GM19238 (cell line): Measurements from ENCODE around the gene GZMB.
"Not testable (repeated sequence)": the region's sequence is repeated elsewhere in the genome, so short reads cannot be mapped to it uniquely, and the experiment has no call there.

ENCODE experiments used
- DNase-seq: peaks from one replicate; pipeline ENCODE4 v3.0.0; 2011; ENCODE audit warnings: low spot score; ENCODE audit not compliant: insufficient read length

GZMB gene

DNA sequence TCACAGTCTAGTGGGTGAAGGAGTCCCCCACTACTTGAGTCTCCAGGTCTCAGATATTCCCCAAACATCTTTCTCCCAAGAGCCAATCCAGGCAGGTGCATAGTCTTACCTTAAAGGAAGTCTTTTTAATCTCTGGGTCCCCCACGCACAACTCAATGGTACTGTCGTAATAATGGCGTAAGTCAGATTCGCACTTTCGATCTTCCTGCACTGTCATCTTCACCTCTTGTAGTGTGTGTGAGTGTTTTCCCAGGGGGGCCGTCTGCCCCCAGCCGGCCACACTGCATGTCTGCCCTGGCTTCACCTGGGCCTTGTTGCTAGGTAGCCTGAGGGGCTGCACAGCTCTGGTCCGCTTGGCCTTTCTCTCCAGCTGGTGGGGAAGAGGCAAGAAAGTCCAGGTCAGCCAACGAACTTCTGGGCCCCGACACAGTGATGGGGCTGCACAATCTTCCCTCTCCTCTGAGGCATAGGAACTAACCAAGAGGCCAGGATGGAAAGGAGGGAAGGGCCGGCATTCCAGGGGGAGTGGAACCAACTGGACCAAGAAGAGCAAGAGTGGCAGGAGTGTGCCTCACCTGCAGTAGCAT, 2.1 kb downstream of the GZMB start:
- DNase-seq: no peak

DNA sequence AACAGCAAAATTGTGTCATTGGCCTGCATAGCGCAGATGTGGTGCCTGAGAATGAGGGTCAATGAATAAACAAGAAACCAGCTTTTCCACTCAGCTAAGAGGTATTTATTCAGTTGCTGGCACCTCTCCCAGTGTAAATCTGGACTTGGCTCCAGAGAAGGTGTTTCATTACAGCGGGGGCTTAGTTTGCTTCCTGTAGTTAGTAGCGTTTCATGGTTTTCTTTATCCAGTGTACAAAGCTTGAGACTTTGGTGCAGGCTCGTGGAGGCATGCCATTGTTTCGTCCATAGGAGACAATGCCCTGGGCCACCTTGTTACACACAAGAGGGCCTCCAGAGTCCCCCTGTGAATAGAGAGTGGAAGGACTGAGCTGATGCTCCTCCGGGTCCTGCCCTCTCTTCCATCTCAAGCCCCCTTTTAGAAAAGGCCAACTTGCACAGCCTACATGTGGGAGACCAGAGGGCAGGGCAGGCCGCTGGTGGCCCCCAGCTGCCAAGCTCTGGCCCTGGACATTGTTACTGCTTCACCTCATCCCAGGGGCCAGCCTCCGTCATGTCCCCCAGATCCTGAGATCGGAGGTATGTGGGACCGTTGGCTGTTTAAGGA, 3.0 kb downstream of the GZMB start:
- DNase-seq: no peak

DNA sequence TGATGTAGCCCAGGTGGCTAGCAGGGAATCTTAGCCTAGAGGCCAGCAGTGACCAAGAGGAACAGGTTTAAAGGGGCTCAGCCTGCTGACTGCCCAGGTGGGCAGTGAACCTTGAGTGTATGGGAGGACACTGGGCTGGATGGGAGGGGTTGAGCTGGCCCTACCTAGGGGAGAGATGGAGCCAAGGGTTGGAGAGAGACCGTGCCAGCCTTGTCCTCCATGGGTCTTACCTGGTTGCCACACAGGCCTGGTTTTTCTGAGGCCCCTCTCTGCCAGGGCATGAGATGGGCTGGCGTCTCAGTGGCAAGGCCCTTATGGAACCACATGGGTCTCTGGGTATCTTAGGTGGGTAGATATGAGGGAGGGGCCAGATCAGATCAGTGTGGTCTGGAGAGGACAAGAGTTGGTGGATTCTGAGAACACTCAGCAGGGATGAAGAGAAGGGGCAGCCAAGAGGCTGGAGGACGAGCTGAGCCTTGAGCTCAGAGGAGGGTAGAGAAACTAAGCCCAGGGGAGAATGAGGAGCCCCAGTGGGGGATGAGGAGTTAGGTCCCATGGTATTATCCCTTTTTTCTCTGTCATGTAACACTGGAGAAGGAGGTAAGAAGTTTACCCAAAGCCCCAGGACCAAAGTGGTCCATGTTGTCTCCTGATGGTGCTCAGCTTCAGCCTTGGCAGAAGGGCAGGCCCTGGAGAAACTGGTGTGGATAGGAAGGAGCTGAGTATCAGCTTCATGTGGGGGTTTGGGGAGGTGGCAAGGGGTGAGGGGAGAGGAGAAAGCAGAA, 3.7 kb downstream of the GZMB start:
- no peak for DNase-seq

DNA sequence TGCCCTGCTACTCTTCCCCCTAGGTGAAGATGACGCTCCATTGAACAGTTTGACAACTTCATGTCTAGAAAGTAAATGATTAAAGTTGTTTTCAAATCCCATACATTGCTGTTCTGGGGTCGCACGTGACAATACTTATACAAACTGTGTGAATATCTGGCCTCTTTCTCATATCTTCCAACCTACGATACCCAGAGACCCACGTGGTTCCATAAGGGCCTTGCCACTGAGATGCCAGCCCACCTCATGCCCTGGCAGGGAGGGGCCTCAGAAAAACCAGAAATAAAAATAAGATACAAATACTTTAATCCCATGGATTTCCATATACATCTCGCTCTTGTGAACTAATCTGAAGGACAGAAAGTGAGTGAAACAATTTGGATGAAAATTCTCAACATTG, 4.5 kb downstream of the GZMB start:
- no peak for DNase-seq

DNA sequence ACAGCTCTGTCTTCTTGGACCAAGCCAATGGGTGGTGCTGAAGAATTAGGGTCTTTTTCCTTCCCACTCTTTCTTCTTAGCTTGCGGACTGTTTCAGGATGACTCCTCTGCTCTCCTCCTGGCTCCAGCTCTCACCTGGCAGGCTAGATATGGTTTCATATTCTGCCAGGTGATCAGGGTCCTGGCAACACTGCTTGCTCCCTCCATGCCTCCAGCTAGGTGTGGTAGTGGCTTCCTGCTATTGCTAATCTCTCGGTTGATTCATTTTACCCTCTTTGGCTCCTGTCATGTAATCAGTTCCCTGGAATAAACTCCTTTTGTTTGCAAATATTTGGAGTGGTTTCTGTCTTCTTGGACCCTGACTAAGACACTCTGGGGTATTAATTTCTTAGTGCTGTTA, 20.2 kb downstream of the GZMB start:
- no peak for DNase-seq

DNA sequence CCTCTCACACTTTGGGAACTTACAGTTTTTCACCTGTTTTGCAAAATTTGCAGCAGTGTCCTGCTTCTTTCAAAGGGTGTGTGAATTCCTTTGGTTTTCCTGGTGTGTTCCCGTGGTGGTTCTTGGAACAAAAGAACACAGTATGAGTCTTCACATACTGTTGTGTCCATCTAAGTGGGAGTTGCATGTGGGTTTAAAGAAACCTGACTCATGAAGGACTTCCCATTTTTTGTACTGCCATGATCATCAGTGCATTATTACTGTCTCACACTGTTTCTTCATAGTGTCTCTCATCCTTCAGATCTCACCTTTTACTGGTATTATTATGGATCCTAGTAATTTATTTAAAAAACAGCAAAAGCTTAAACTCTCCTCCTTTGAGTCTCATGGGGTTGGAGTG, 20.7 kb downstream of the GZMB start:
- DNase-seq: no peak

DNA sequence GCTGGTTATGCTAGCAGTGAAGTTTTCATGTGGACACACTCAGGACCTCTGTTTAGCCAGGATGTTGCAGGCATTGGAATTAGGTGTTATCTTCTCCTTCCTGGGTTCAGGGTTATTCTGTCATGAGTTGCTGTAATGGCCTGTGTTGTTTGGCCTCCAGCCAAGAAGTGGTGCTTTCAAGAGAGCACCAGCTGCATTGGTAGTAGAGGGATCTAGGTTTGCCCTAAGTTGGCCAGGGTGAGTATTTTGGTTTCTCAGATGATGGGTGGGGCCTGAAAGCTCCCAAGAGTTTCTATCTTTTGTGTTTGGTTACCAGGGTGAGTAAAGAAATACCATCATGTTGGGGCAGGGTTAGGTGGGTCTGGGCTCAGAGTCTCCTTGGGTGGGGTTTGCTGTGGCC, 21.8 kb downstream of the GZMB start:
- DNase-seq: no peak

DNA sequence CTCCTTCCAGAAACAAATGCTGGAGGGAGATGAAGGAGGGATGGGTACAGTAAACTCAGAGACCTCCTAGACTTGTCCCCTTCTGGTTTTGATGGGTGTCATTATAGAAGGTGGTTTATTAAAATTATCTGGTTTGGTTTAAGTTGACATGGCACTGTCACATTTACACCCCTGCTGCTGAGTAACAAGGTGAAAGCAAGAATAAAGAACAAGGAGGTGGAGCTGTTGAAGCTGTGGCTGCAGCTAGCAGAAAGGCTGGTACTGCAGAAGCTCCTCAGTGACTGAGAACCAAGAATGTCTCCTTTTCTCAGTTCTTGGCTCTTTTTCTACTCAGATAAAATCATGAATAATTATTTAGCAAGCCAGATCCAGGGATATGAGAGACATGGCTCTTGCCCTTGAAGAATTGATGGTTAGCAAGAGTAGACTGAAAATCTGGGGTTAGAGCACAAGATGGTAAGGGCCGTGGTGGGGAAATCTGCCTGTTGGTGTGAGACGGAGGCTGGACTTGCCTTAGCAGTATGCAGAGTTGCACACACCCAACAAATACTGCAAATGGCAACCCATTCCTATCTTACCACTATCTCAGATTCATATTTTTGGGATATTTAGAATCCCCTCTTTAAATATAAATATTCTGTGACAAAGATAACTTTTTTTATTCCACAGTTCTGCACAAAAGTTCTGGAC, 24.2 kb downstream of the GZMB start, which contains the start of gene GZMH:
TSS of gene GZMH (minus strand) at position 31 of the 690 bp plus-strand sequence. CDS start 72 bp downstream, outside the sequence.
- DNase-seq: no peak

DNA sequence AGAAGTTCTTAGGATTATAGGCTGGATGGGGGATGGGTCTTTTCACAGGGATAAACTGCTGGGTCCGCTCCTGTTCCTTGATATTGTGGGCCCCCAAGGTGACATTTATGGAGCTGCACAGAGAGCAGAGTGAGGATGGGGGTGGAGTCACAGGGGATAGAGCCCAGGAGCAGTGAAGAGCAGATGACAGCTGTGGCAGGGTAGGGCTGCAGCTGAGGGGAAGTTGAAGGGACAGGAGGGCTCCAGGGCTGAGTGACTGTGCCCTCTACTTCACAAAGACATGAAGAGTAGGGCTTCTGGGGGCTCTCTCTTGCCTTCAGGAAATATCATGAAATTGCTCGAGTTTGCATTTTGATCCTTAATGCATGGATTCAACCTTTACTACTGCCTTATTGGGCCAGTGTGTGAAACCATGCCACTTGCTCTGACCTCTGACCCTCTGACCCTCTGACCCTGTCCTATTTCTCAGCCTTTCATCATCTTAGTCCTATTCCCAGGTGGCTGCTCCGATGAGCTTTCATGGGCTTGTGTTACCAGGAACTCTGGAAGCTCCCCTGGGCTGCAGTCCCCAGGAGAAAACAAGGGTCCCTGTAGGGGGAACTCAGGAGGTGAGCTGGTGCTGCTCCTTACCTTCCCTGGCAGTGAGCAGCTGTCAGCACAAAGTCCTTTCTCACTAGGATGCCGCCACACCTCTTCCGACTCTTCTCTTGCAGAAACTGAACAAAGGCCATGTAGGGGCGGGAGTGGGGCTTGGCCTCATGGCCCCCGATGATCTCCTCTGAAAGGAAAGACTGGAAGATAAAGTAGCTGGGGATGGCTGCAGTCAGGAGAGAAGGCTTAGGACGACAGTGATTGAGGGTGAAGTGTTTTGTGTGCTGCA, 26.1 kb downstream of the GZMB start:
- no peak for DNase-seq

DNA sequence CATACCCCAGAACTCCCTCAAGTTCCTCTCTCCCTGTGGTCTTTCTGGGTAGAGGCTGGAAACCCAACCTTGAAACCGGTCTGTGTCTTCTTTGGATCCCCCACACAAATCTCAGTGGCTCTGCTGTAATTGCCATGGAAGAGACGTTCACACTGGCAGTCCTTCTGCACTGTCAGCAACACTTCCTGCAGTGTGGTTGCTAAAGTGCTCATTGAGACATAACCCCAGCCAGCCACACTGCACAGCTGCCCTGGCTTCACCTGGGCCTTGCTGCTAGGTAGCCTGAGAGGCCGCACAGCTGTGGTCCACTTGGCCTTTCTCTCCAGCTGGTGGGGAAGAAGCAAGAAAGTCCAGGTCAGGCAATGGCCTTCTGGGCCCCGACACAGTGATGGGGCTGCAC, 26.9 kb downstream of the GZMB start:
- DNase-seq: no peak

DNA sequence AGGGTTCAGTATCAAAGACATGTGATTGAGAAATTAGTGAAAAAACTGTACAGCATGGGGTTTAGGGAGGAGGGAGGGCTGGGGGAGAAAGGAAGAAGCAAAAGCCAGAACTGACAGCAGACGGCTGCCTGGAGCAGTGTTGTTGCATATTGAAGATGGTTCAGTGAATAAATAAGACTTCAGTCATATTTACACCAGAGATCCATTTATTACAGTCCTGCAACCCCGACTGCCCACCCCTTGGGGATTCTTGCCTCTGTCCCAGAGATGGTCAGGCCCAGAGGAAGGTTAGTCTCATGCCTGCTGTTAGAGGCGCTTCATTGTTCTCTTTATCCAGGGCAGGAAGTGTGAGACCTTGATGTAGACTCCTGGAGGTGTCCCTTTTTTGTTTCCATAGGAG, 27.7 kb downstream of the GZMB start:
- no peak for DNase-seq

DNA sequence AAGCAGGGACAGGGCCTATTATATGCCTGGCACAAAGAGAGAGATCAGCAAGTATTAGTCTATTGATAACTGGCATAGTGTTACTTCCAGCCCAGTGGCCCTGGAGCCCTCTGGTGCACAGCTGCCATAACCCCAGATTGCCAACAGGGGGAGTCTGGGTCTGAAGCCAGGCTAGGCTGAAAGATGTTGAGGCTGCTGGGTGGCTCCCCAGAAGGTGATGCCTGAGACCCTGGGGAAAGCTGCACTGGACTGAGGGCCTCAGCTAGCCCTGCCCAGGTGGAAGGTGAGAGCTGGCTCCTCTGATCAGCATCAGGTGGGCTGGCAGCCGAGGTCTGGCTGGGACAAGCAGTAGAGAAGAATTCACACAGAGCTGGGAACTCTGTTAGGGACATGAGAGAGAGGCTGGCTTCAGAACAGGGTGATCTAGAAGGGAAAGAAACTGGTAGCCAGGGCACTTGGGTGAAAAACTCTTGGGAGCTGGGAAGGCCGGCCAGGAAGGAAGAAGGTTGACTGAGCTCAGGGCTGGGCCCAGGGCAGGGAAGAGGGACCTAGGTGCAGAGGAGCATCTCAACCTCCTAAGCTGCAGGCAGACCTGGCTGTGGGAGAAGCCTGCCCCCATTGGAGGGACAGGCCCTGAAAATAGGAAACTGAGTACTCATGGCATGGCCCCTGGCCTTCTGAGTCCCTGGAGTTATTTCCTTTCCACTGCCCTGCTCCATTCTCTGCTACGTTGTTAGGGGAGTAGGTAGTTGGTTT, 28.4 kb downstream of the GZMB start:
- peak; percentile 54 for DNase-seq

DNA sequence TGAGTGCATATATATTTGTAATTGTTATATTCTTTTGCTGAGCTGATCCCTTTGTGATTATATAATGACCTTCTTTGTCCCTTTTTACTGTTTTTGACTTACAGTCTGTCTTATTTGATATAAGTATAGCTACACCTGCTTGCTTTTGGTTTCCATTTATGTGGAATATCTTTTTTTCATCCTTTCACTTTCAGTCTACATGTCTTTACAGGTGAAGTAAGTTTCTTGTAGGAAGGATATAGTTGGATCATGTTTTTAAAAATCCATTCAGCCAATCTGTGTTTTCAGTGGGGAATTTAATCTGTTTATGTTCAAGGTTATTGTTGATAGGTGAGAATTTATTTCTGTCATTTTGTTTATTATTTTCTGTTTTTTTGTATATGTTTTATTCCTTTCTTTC, 36.6 kb downstream of the GZMB start:
- no peak for DNase-seq

DNA sequence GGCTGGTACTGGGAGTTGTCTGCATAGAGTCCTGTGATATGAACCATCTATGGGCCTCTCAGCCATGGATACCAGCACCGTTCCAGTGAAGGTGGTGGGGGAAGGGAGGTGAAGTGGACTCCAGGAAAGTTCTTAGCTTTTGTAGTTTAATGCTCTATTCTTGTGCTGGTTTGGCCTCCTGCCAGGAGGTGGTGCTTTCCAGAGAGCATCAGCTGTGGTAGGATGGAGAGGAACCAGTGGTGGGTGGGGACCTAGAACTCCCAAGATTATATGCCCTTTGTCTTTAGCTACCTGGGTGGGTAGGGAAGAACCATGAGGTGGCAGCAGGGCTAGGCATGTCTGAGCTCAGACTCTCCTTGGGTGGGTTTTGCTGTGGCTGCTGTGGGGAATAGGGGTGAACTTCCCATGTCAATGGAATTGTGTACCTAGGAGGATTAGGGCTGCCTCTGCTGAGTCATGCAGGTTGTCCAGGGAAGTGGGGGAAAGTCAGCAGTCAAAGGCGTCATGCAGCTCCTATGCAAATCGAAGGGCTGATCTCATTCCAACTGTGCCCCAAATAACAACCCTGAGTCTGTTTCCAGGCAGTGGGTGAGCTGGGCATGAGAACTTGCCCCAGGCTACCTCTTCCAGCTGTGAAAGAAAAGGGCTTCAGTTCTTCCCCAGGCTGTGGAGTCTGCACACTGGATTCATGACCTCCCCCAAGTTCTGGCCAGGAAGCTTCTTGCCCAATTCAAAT, 38.7 kb downstream of the GZMB start:
- DNase-seq: no peak

DNA sequence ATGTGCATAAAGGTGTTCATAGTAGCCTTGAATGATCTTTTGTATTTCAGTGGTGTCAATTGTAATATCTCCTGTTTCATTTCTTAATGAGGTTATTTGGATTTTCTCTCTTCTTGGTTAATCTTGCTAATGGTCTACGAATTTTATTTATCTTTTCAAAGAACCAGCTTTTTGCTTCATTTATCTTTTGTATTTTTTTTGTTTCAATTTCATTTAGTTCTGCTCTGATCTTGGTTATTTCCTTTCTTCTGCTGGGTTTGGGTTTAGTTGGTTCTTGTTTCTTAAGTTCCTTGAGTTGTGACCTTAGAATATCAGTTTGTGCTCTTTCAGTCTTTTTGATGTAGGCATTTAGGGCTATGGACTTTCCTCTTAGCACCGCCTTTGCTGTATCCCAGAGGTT, 43.0 kb downstream of the GZMB start:
- not testable (repeated sequence) for DNase-seq

DNA sequence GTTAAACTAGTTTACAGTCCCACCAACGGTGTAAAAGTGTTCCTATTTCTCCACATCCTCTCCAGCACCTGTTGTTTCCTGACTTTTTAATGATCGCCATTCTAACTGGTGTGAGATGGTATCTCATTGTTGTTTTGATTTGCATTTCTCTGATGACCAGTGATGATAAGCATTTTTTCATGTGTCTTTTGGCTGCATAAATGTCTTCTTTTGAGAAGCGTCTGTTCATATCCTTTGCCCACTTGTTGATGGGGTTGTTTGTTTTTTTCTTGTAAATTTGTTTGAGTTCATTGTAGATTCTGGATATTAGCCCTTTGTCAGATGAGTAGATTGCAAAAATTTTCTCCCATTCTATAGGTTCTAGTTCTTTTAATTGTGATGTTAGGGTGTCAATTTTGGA, 49.6 kb downstream of the GZMB start:
- not testable (repeated sequence) for DNase-seq
